Right lobe of liver (tissue), 4 donors: ENCODE results near the gene LRRC3.

Source experiments
- CTCF ChIP-seq, 4 donors: fragments of 200-600 bp in 3 of 4; fragments of 450-650 bp in 1 of 4; IDR thresholded peaks; one replicate each; pipeline versions ENCODE4 v1.5.1 to v1.8.0; 2016 to 2022; ENCODE audit warnings: antibody characterized with exemption in 4 of 4, mild to moderate bottlenecking in 2 of 4
- POLR2A ChIP-seq: fragments of 450-650 bp; IDR thresholded peaks from one replicate; pipeline ENCODE4 v1.6.1; 2017; ENCODE audit warnings: antibody characterized with exemption, mild to moderate bottlenecking
- donor health status: DM: no; HTN: no; CAD: no.
- donor health status: DM: no; HTN: no; CAD: no.
- donor health status: DM: no; HTN: yes; CAD: no.

DNA sequence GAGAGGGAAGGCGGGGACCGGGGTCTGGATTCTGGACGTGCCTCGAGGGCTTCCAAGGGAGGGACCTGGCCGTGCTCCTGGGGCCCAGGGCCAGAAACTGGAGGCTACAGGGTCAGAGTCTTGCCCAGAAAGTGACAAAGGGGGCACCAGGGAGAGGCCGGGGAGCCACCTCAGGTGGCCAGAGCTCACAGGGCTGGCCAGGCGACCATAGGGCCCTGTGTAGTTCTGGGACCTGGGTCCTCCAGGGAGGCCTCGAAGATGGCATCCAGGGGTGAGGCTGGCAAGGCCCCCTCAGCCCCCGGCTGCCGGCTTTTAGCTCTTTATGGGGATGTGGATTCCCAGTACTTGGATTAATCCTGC is 14.3 kb upstream of the LRRC3 start:
- TF ChIP-seq POLR2A (no peak), CTCF (IDR thresholded peaks at IDR 0.05) (no peak)
